ENCODE data around the gene FAAP20. TPM values are rescaled to one million over a fixed set of nuclear protein-coding genes. Genes with fewer than 3 reads are reported as not detected.

FAAP20 gene
- total and polyA plus RNA-seq, 2 donors (not counting 1 experiment from before 2014, with no cell fraction given): 31.2 to 68.1 TPM

DNA sequence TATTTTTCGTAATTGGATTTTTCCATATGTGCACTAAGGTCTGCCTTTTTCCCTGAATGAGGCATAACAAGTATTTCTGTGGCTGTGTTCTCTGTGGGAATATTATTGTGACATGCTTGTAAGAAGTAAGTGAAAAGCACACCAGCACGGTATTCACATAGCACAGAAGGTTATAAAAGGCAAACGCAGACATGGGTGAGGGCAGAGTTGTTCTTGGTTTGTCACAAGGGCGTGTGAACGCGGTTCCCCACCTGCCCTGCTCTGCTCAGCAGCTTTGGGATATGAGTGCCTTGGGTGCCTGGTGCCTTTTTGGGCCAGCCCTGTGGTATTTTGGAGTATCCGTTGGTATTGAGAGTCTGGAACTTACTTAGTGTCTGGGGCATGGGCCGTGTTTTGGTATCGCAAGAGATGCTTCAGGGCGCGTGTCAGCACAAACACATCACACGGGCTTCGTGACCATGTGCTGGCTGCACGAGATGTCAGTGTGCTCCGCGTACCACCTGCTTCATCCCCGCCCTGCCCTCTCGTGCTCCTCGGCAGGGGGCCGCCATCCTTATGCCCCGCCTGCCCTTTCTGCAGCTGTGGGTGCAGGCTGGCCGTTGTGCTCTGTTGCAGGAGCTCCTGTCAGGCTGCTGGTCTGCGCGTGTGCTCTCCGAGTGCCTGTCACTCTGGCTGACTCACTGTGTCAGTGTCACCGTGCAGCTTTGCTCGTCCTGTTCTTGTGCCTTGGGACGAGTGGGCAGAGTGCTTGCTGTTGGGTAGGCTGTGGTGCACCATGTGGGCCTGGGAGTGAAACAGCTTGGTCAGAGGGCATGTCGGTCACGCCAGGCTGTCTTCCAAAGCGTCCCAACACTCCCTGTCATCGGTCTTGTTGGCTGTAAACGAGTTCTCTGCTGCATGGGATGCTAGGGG is 48.5 kb upstream of the FAAP20 start:
- no peaks in the 10 kb centered on the region for H3K27me3 ChIP-seq (replicated peaks in 1 of 4; ENCODE audit: control extremely low read depth in 1 of 4, control insufficient read depth in 3 of 4, insufficient read depth in 4 of 4, low read length in 3 of 4)
- peaks cover 0 to 28% of the 10 kb centered on the region in 2 experiments for H3K36me3 ChIP-seq (replicated peaks in 1 of 2; ENCODE audit: control extremely low read depth in 1 of 2, control insufficient read depth in 1 of 2, extremely low read depth in 1 of 2, insufficient read depth in 2 of 2, low read length in 1 of 2)
- H3K4me3 ChIP-seq (ENCODE audit: control extremely low read depth in 1 of 5, extremely low read depth in 1 of 5, insufficient read depth in 1 of 5, low read depth in 2 of 5, low read length in 4 of 5): no peak overlapping the region
- DNase-seq: no peak
- H3K9me3 Mint-ChIP-seq (ENCODE audit: insufficient read depth): no peaks in the 10 kb centered on the region
- H3K9me3 ChIP-seq (ENCODE audit: control extremely low read depth in 1 of 3, control insufficient read depth in 2 of 3, insufficient read depth in 1 of 3, low read length in 2 of 3): peaks cover 0 to 4% (median 0%) of the 10 kb centered on the region in 3 donors
- H3K9ac ChIP-seq (ENCODE audit: low read length): no peak overlapping the region
- H3K4me2 ChIP-seq (replicated peaks; ENCODE audit: low read depth, low read length, poor library complexity, severe bottlenecking): no peak overlapping the region
- ChIA-PET POLR2A (no interaction called here), CTCF (no interaction called here)
- peaks cover 57% of the 10 kb centered on the region for H3K4me1 Mint-ChIP-seq
- peaks cover 98% of the 10 kb centered on the region for H3K79me2 ChIP-seq (ENCODE audit: control insufficient read depth, insufficient read depth, low read length)
- H3K27me3 Mint-ChIP-seq: no peaks in the 10 kb centered on the region
- H4K20me1 ChIP-seq (ENCODE audit: control insufficient read depth, insufficient read depth, low read length, poor library complexity, severe bottlenecking): peaks cover 97% of the 10 kb centered on the region
- no peak for TF ChIP-seq EZH2 (IDR thresholded peaks at IDR 0.05; ENCODE audit: borderline replicate concordance, insufficient read depth, low read depth, low read length, poor library complexity, severe bottlenecking)
- TF ChIP-seq, protein P1, sequence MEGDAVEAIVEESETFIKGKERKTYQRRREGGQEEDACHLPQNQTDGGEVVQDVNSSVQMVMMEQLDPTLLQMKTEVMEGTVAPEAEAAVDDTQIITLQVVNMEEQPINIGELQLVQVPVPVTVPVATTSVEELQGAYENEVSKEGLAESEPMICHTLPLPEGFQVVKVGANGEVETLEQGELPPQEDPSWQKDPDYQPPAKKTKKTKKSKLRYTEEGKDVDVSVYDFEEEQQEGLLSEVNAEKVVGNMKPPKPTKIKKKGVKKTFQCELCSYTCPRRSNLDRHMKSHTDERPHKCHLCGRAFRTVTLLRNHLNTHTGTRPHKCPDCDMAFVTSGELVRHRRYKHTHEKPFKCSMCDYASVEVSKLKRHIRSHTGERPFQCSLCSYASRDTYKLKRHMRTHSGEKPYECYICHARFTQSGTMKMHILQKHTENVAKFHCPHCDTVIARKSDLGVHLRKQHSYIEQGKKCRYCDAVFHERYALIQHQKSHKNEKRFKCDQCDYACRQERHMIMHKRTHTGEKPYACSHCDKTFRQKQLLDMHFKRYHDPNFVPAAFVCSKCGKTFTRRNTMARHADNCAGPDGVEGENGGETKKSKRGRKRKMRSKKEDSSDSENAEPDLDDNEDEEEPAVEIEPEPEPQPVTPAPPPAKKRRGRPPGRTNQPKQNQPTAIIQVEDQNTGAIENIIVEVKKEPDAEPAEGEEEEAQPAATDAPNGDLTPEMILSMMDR (IDR thresholded peaks at IDR 0.05): no peak
- no peak overlapping the region for H3K4me3 Mint-ChIP-seq
- no peak overlapping the region for H2AFZ ChIP-seq (ENCODE audit: insufficient read depth, low read depth, low read length, poor library complexity, severe bottlenecking)
- intact Hi-C loops (cut with micrococcal nuclease): no loop called here
- no peak overlapping the region for H3K27ac ChIP-seq (ENCODE audit: low read length in 2 of 2)
- ATAC-seq (ENCODE audit: low read depth): no peak
- WGBS (ENCODE audit: insufficient coverage): 95% methylated on average over 32 of the region's 33 CpGs
- H3K4me1 ChIP-seq (ENCODE audit: control insufficient read depth in 2 of 2, insufficient read depth in 2 of 2, low read length in 2 of 2): peaks cover 24 to 47% of the 10 kb centered on the region in 2 donors
- peak overlapping the region; percentile 13 for H3K27ac Mint-ChIP-seq

DNA sequence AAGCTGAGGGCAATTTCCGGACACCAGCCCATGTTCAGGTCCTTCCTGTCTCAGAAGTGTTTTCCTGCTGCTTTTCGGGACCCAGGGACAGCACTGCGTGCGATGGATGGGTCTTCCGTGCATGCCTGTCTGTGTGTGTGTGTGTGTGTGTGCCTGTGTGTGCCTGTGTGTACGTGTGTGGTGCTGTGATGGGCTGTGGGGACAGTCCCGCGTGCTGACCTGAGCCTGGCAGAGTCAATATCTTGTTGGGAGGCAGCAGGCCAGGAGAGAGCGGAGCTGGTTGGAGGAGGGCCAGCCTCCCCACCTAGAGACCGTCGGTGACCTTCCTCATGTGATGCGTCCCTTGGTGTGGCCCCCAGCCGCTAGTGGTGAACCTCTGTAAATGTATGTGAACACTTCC is 47.2 kb upstream of the FAAP20 start:
- TF ChIP-seq EZH2 (IDR thresholded peaks at IDR 0.05; ENCODE audit: borderline replicate concordance, insufficient read depth, low read depth, low read length, poor library complexity, severe bottlenecking): no peak
- TF ChIP-seq, protein P1 (IDR thresholded peaks at IDR 0.05): no peak
- H3K27ac Mint-ChIP-seq: peak overlapping the region; percentile 65
- no peak overlapping the region for H2AFZ ChIP-seq (ENCODE audit: insufficient read depth, low read depth, low read length, poor library complexity, severe bottlenecking)
- H3K4me3 ChIP-seq (ENCODE audit: control extremely low read depth in 1 of 5, extremely low read depth in 1 of 5, insufficient read depth in 1 of 5, low read depth in 2 of 5, low read length in 4 of 5): no peak overlapping the region
- H3K36me3 ChIP-seq (replicated peaks in 1 of 2; ENCODE audit: control extremely low read depth in 1 of 2, control insufficient read depth in 1 of 2, extremely low read depth in 1 of 2, insufficient read depth in 2 of 2, low read length in 1 of 2): peaks cover 0 to 29% of the 10 kb centered on the region in 2 experiments
- no peak overlapping the region for H3K27ac ChIP-seq (ENCODE audit: low read length in 2 of 2)
- peaks cover 21 to 47% of the 10 kb centered on the region in 2 donors for H3K4me1 ChIP-seq (ENCODE audit: control insufficient read depth in 2 of 2, insufficient read depth in 2 of 2, low read length in 2 of 2)
- DNase-seq: no peak
- peaks cover 97% of the 10 kb centered on the region for H4K20me1 ChIP-seq (ENCODE audit: control insufficient read depth, insufficient read depth, low read length, poor library complexity, severe bottlenecking)
- no peaks in the 10 kb centered on the region for H3K9me3 ChIP-seq (ENCODE audit: control extremely low read depth in 1 of 3, control insufficient read depth in 2 of 3, insufficient read depth in 1 of 3, low read length in 2 of 3)
- POLR2A ChIA-PET: no interaction called here
- no peaks in the 10 kb centered on the region for H3K27me3 Mint-ChIP-seq
- H3K4me1 Mint-ChIP-seq: peaks cover 55% of the 10 kb centered on the region
- H3K9ac ChIP-seq (ENCODE audit: low read length): no peak overlapping the region
- peaks cover 98% of the 10 kb centered on the region for H3K79me2 ChIP-seq (ENCODE audit: control insufficient read depth, insufficient read depth, low read length)
- no peak overlapping the region for H3K4me3 Mint-ChIP-seq
- CTCF ChIA-PET: no interaction called here
- no peaks in the 10 kb centered on the region for H3K27me3 ChIP-seq (replicated peaks in 1 of 4; ENCODE audit: control extremely low read depth in 1 of 4, control insufficient read depth in 3 of 4, insufficient read depth in 4 of 4, low read length in 3 of 4)
- 96% methylated on average over 11 of the region's 13 CpGs for WGBS (ENCODE audit: insufficient coverage)
- H3K4me2 ChIP-seq (replicated peaks; ENCODE audit: low read depth, low read length, poor library complexity, severe bottlenecking): no peak overlapping the region
- ATAC-seq (ENCODE audit: low read depth): no peak
- intact Hi-C loops (cut with micrococcal nuclease): no loop called here
- no peaks in the 10 kb centered on the region for H3K9me3 Mint-ChIP-seq (ENCODE audit: insufficient read depth)

Measured in B cell (primary cell).